H1 (cell line): ENCODE measurements around the gene ACSL3. TPM values are rescaled to one million over a fixed set of nuclear protein-coding genes. Genes with fewer than 3 reads are reported as not detected.

Experiments used
- CTCF ChIA-PET: fragments of 300-600 bp; sonication (Branson Sonifier 250); formaldehyde crosslinking; loops from one replicate; lab custom pipeline; 2021; ENCODE audit not compliant: partially characterized antibody; lab: Charles Lee
- POLR2A ChIA-PET: fragments of 300-600 bp; sonication (Branson Sonifier 250); formaldehyde crosslinking; loops from one replicate; lab custom pipeline; 2021; ENCODE audit warnings: inconsistent platforms; ENCODE audit not compliant: partially characterized antibody; lab: Charles Lee
- DNase-seq, 2 experiments: peaks; one replicate each; pipeline versions ENCODE4 v3.0.0 to v3.0.0-alpha.2; 2010 to 2022; ENCODE audit warnings: low spot score in 2 of 2, low read depth in 1 of 2, mixed read lengths in 1 of 2
- FAIRE-seq: peaks from 2 replicates; lab custom pipeline; 2011; peaks lifted over from hg19 to GRCh38; lab: Jason Lieb, UNC
- H2AFZ ChIP-seq: 2 replicates; pipeline ENCODE4 v1.8.1; 2012; ENCODE audit warnings: low read length, inconsistent platforms
- H2AK5ac ChIP-seq: 2 replicates; pipeline ENCODE4 v1.6.1; 2013; ENCODE audit warnings: low read depth, low read length
- H2BK120ac ChIP-seq: replicated peaks from 2 replicates; pipeline ENCODE3; 2013; ENCODE audit warnings: low read depth, low read length, inconsistent platforms
- H2BK12ac ChIP-seq: 2 replicates; pipeline ENCODE4 v1.6.1; 2013; ENCODE audit warnings: low read depth, low read length
- H2BK15ac ChIP-seq: 2 replicates; pipeline ENCODE4 v1.6.1; 2013; ENCODE audit warnings: low read length
- H2BK20ac ChIP-seq: 2 replicates; pipeline ENCODE4 v1.6.1; 2013; ENCODE audit warnings: low read length
- H2BK5ac ChIP-seq: 2 replicates; pipeline ENCODE4 v1.6.1; 2013; ENCODE audit warnings: low read depth, low read length
- H3K14ac ChIP-seq: 2 replicates; pipeline ENCODE4 v1.6.1; 2013; ENCODE audit warnings: inconsistent platforms; ENCODE audit not compliant: insufficient read length
- H3K18ac ChIP-seq: 2 replicates; pipeline ENCODE4 v1.6.1; 2013; ENCODE audit warnings: low read length; ENCODE audit errors: extremely low read depth
- H3K23ac ChIP-seq: 2 replicates; pipeline ENCODE4 v1.6.1; 2013; ENCODE audit warnings: inconsistent platforms; ENCODE audit not compliant: insufficient read length
- H3K23me2 ChIP-seq: 2 replicates; pipeline ENCODE4 v1.6.1; 2013; ENCODE audit warnings: low read depth, low read length
- H3K27ac ChIP-seq: 2 replicates; pipeline ENCODE4 v1.6.1; 2011; ENCODE audit warnings: low read depth, low read length, inconsistent platforms
- H3K27me3 ChIP-seq, 4 experiments: replicated peaks in 1 of 4; 1 replicate in 1 of 4; 2 replicates in 3 of 4; pipeline versions ENCODE4 v1.6.1 to v1.8.1; 2011 to 2013; ENCODE audit warnings: low read length in 3 of 4, mild to moderate bottlenecking in 3 of 4, inconsistent platforms in 2 of 4, mixed read lengths in 2 of 4, moderate library complexity in 1 of 4; ENCODE audit not compliant: control insufficient read depth in 3 of 4, insufficient read depth in 3 of 4; ENCODE audit errors: extremely low read depth in 1 of 4
- H3K36me3 ChIP-seq, 4 experiments: 2 replicates each; pipeline versions ENCODE4 v1.6.1 to v1.8.1; 2011 to 2013; ENCODE audit warnings: mild to moderate bottlenecking in 4 of 4, low read length in 3 of 4, moderate library complexity in 2 of 4, control low read depth in 1 of 4, inconsistent platforms in 1 of 4; ENCODE audit not compliant: insufficient read depth in 4 of 4, control insufficient read depth in 2 of 4
- H3K4ac ChIP-seq: replicated peaks from 2 replicates; pipeline ENCODE3; 2013; ENCODE audit warnings: low read length, low read depth, mixed read lengths, inconsistent platforms; ENCODE audit not compliant: insufficient read length
- H3K4me1 ChIP-seq, 4 experiments: replicated peaks in 1 of 4; 1 replicate in 1 of 4; 2 replicates in 3 of 4; pipeline versions ENCODE4 v1.6.1 to v1.8.1; 2011 to 2013; ENCODE audit warnings: low read length in 3 of 4, inconsistent platforms in 2 of 4, mixed read lengths in 1 of 4; ENCODE audit not compliant: insufficient read depth in 4 of 4, control insufficient read depth in 3 of 4
- H3K4me2 ChIP-seq, 2 experiments: 2 replicates each; pipeline versions ENCODE4 v1.6.1 to v1.8.1; 2011 to 2013; ENCODE audit warnings: low read depth in 2 of 2, low read length in 2 of 2, control low read depth in 1 of 2, inconsistent platforms in 1 of 2, mild to moderate bottlenecking in 1 of 2; ENCODE audit not compliant: insufficient read depth in 1 of 2
- H3K4me3 ChIP-seq, 4 experiments: fragments of 200-600, 300-600 bp in 1 of 4; sonication (generic), shearing (Covaris generic), sonication (Bioruptor Twin) in 1 of 4; 2 replicates each; pipeline versions ENCODE4 v1.5.1 to v1.8.1; 2011 to 2016; ENCODE audit warnings: low read length in 4 of 4, low read depth in 3 of 4, control low read depth in 2 of 4, inconsistent platforms in 2 of 4, mild to moderate bottlenecking in 2 of 4, mixed read lengths in 1 of 4, moderate library complexity in 1 of 4; ENCODE audit not compliant: insufficient read depth in 2 of 4; ENCODE audit errors: extremely low read depth in 1 of 4
- H3K56ac ChIP-seq: replicated peaks from 2 replicates; pipeline ENCODE3; 2013; ENCODE audit warnings: low read depth, mild to moderate bottlenecking, mixed read lengths, low read length, inconsistent platforms; ENCODE audit not compliant: insufficient read length
- H3K79me1 ChIP-seq: 2 replicates; pipeline ENCODE4 v1.6.1; 2013; ENCODE audit warnings: low read depth, low read length, control low read depth
- H3K79me2 ChIP-seq, 2 experiments: 2 replicates each; pipeline versions ENCODE4 v1.6.1 to v1.8.1; 2012 to 2013; ENCODE audit warnings: low read length in 2 of 2, mild to moderate bottlenecking in 2 of 2, inconsistent platforms in 1 of 2; ENCODE audit not compliant: insufficient read depth in 2 of 2, control insufficient read depth in 1 of 2
- H3K9ac ChIP-seq, 4 experiments: replicated peaks in 1 of 4; 1 replicate in 1 of 4; 2 replicates in 3 of 4; pipeline versions ENCODE4 v1.6.1 to v1.8.1; 2011 to 2013; ENCODE audit warnings: low read depth in 3 of 4, low read length in 3 of 4, control low read depth in 2 of 4, mild to moderate bottlenecking in 2 of 4, moderate library complexity in 2 of 4, inconsistent platforms in 1 of 4; ENCODE audit errors: extremely low read depth in 1 of 4
- H3K9me3 ChIP-seq, 2 experiments: 2 replicates each; pipeline versions ENCODE4 v1.6.1 to v1.8.1; 2012 to 2013; ENCODE audit warnings: mild to moderate bottlenecking in 2 of 2, moderate library complexity in 2 of 2, control low read depth in 1 of 2, inconsistent platforms in 1 of 2, low read depth in 1 of 2, low read length in 1 of 2, mixed read lengths in 1 of 2; ENCODE audit not compliant: insufficient read depth in 2 of 2
- H4K20me1 ChIP-seq, 2 experiments: replicated peaks in 1 of 2; 2 replicates each; pipeline versions ENCODE3 to v1.8.1; 2011 to 2013; ENCODE audit warnings: inconsistent platforms in 2 of 2, low read length in 2 of 2, mild to moderate bottlenecking in 1 of 2; ENCODE audit not compliant: insufficient read depth in 2 of 2, control insufficient read depth in 1 of 2
- H4K5ac ChIP-seq: 2 replicates; pipeline ENCODE4 v1.6.1; 2013; ENCODE audit warnings: low read length, low read depth, mixed read lengths, inconsistent platforms; ENCODE audit not compliant: insufficient read length
- H4K8ac ChIP-seq: 2 replicates; pipeline ENCODE4 v1.8.0; 2013; ENCODE audit warnings: mild to moderate bottlenecking, moderate library complexity, low read length, inconsistent platforms; ENCODE audit not compliant: insufficient read depth; ENCODE audit errors: extremely low read depth
- H4K91ac ChIP-seq: replicated peaks from 2 replicates; pipeline ENCODE3; 2013; ENCODE audit warnings: low read length, mixed read lengths, inconsistent platforms; ENCODE audit not compliant: insufficient read length
- BACH1 ChIP-seq: IDR thresholded peaks from 2 replicates; pipeline ENCODE4 v1.6.1; 2012; ENCODE audit warnings: low read length, improper control_type of control experiment
- BRCA1 ChIP-seq: IDR thresholded peaks from 2 replicates; pipeline ENCODE4 v1.6.1; 2012; ENCODE audit warnings: low read depth, low read length, improper control_type of control experiment
- CREB1 ChIP-seq: IDR thresholded peaks from 2 replicates; pipeline ENCODE4 v1.6.1; 2012; ENCODE audit warnings: inconsistent platforms
- RBBP5 ChIP-seq: IDR thresholded peaks from 2 replicates; pipeline ENCODE4 v1.7.1; 2012; ENCODE audit warnings: low read depth, mild to moderate bottlenecking, inconsistent platforms, low read length, moderate library complexity, borderline replicate concordance
- SIX5 ChIP-seq: IDR thresholded peaks from 2 replicates; pipeline ENCODE4 v1.6.1; 2011; ENCODE audit warnings: mild to moderate bottlenecking, low read depth, low read length
- TCF12 ChIP-seq: IDR thresholded peaks from 2 replicates; pipeline ENCODE4 v1.6.1; 2011; ENCODE audit warnings: low read depth, mild to moderate bottlenecking, low read length
- YY1 ChIP-seq: IDR thresholded peaks from 2 replicates; pipeline ENCODE4 v1.6.1; 2011; ENCODE audit warnings: low read depth, mild to moderate bottlenecking, low read length
- WGBS, 2 experiments: shearing (Covaris generic) in 1 of 2; methylation state at CpG; one replicate each; pipeline versions ENCODE4 v1.1.6 to v1.1.7; 2013 to 2015; ENCODE audit warnings: low lambda C conversion rate in 2 of 2, mixed read lengths in 2 of 2, inconsistent platforms in 1 of 2, low coverage in 1 of 2, missing lambda C conversion rate in 1 of 2; ENCODE audit not compliant: insufficient replicate concordance in 2 of 2, insufficient coverage in 1 of 2, insufficient read length in 1 of 2; ENCODE audit errors: extremely low coverage in 1 of 2, missing lambda C conversion rate in 1 of 2; 5-methylcytosine and 5-hydroxymethylcytosine counted together
- polyA plus RNA-seq, 7 experiments: library from polyadenylated mRNA; depleted of rRNA in 3 of 7; stranded (reverse) in 5 of 7; unstranded in 2 of 7; fragments of >200 nt in 5 of 7; fragments of 200-250 nt in 2 of 7; gene quantifications; 1 replicate in 5 of 7; 2 replicates in 1 of 7; 4 replicates in 1 of 7; pipeline versions ENCODE4 v1.2.1 to v1.2.3, GENCODE V29; 2011 to 2013; ENCODE audit warnings: missing spikeins in 2 of 7, mixed read lengths in 2 of 7
- total RNA-seq: library from RNA; stranded (reverse); fragmentation: NEBNext Ultra II Directional; extraction: Animal tissue kit (Norgen Biotek cat#: 25700); gene quantifications from 2 replicates; pipeline ENCODE4 v1.2.1, GENCODE V29; 2021

The ACSL3 gene
- total and polyA plus RNA-seq, 2 of the 8 experiments (the other 6 are each of a cell fraction or from before 2014, with no cell fraction given): 37.5 to 98.1 TPM

DNA sequence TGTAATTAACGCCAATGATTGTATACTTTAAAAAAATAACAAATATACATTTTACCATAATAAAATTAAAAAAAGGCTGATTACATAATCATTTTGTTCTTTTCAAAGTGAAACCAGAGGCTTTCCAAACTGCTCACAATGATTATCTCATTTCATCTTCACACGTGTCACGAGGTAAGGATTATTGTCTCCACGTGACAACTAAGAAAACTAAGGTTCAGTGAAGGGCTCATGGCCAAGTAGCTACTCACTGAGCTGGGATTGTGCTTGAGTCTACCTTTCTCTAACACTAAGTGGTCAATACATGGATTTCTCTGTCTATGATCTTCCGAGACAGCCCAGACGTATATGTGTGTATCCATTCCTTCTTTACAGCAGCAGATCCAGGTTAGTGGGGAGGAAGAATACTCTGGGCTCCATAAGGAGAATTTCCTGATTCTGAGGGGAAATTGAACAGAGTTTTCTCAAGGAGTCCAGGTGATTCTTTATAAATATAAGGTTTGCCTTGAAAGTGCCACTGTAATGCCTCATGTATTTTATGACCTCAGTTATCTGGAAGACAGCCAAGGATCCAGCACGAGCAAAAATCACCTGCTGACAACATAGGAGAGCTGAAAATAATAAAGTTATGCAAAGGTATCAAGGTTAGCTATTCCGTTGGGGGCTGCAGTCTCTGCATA is 25.6 kb upstream of the ACSL3 start:
- Histone ChIP-seq H4K20me1 (no peaks in the 10 kb centered on the region), H2AK5ac (no peak overlapping the region), H2BK12ac (no peak overlapping the region), H2BK5ac (no peak overlapping the region), H4K5ac (no peak overlapping the region), H3K9me3 (no peaks in the 10 kb centered on the region), H3K14ac (no peak overlapping the region), H4K8ac (no peak overlapping the region), H3K27me3 (no peaks in the 10 kb centered on the region), H3K18ac (no peak overlapping the region), H3K79me2 (no peaks in the 10 kb centered on the region), H3K4me1 (no peaks in the 10 kb centered on the region), H3K23ac (no peak overlapping the region), H3K4me2 (no peak overlapping the region), H3K36me3 (no peaks in the 10 kb centered on the region)
- DNase-seq (no peak), FAIRE-seq (no peak)
- 89% methylated on average over 8 of the region's 8 CpGs; no CpG with 5 or more reads in 1 of the 2 experiments for WGBS, 2 experiments
- no peak for TF ChIP-seq BACH1
- no peak for TF ChIP-seq TCF12
- no peak for TF ChIP-seq BRCA1
- TF ChIP-seq YY1: no peak
- no peak for TF ChIP-seq CREB1
- TF ChIP-seq RBBP5: no peak
- no peak for TF ChIP-seq SIX5
- TF ChIP-seq, all 59 proteins: peak for 0
- Histone ChIP-seq H3K79me1 (no peaks in the 10 kb centered on the region), H3K56ac (no peak overlapping the region), H3K4me3 (no peak overlapping the region), H4K91ac (no peak overlapping the region), H3K9ac (no peak overlapping the region), H2BK15ac (no peak overlapping the region), H2BK120ac (no peak overlapping the region), H2BK20ac (no peak overlapping the region), H2AFZ (no peak overlapping the region), H3K23me2 (no peaks in the 10 kb centered on the region), H3K27ac (no peak overlapping the region), H3K4ac (no peak overlapping the region)
- ChIA-PET CTCF (interaction anchor here (0.8 to 1.0 kb wide), 4 partner anchors 126 to 135 kb away, joined by 3 to 4 read pairs (median 3); no protein-coding TSS in a partner anchor), POLR2A (no interaction called here)
